ENCODE data around the gene SLC1A3.

Gene SLC1A3

GRCh38 chr5:36723912-36724311, 117.5 kb downstream of the SLC1A3 start:
- DNase-seq: no peak

- DNase-seq: no peak
Measured at GRCh38 chr5:36724467-36725332, 118.3 kb downstream of the SLC1A3 start.

- no peak for DNase-seq
Measured at GRCh38 chr5:36726317-36726716, 119.9 kb downstream of the SLC1A3 start.

GRCh38 chr5:36726767-36727166, 120.4 kb downstream of the SLC1A3 start:
- no peak for DNase-seq

GRCh38 chr5:36728697-36729543, 122.5 kb downstream of the SLC1A3 start:
- DNase-seq: peak; percentile 67

- DNase-seq: no peak
Measured at GRCh38 chr5:36730537-36731216, 124.3 kb downstream of the SLC1A3 start.

- no peak for DNase-seq
Measured at GRCh38 chr5:36733183-36733582, 126.8 kb downstream of the SLC1A3 start.

GRCh38 chr5:36734422-36734821, 128.0 kb downstream of the SLC1A3 start:
- peak; percentile 57 for DNase-seq

- no peak for DNase-seq
Measured at GRCh38 chr5:36735891-36736290, 129.5 kb downstream of the SLC1A3 start.

Measured in NCI-H526 treated with DMSO at 0.1 percent for 48 hours (cell line).